ENCODE results near the gene NR3C2.

NR3C2 gene

GRCh38 chr4:148299337-148299736 lies 142.9 kb downstream of the NR3C2 start:
- Histone ChIP-seq H3K36me3 (ENCODE audit: insufficient read depth, low read length) (no peaks in the 10 kb centered on the region), H3F3A (ENCODE audit: insufficient read depth, low read length) (no peaks in the 10 kb centered on the region), H3K9me3 (ENCODE audit: low read length) (peaks cover 9% of the 10 kb centered on the region), H3K4me3 (ENCODE audit: low read depth, low read length, poor library complexity, severe bottlenecking) (no peak overlapping the region), H3K4me2 (ENCODE audit: low read length) (no peak overlapping the region), H3K9ac (ENCODE audit: low read length) (no peak overlapping the region), H3K79me2 (ENCODE audit: insufficient read depth, low read length) (no peaks in the 10 kb centered on the region), H3K9me2 (ENCODE audit: low read depth, low read length) (no peaks in the 10 kb centered on the region), H2AFZ (ENCODE audit: low read length) (no peak overlapping the region), H3K27ac (ENCODE audit: low read depth, low read length, poor library complexity, severe bottlenecking) (no peak overlapping the region), H3K27me3 (ENCODE audit: insufficient read depth, low read length) (no peaks in the 10 kb centered on the region), H4K20me1 (ENCODE audit: insufficient read depth, low read length) (no peaks in the 10 kb centered on the region), H3K4me1 (ENCODE audit: insufficient read depth, low read length, severe bottlenecking) (no peaks in the 10 kb centered on the region)
- TF ChIP-seq EZH2 (IDR thresholded peaks at IDR 0.05; ENCODE audit: borderline replicate concordance, low read length), result no peak
- TF ChIP-seq CTCF (IDR thresholded peaks at IDR 0.05; ENCODE audit: low read length), result no peak

- no peak overlapping the region for H3K4me2 ChIP-seq (ENCODE audit: low read length)
These were observed 145.7 kb downstream of the NR3C2 start for GRCh38 chr4:148296498-148296897.

GRCh38 chr4:148295642-148296041 lies 146.6 kb downstream of the NR3C2 start:
- 0 out of 2 replicates have a peak, but pooled peaks cover 4% of the 10 kb centered on the region for H3K9me3 ChIP-seq (ENCODE audit: low read length)
- no peaks in the 10 kb centered on the region for H4K20me1 ChIP-seq (ENCODE audit: insufficient read depth, low read length)
- no peaks in the 10 kb centered on the region for H3K9me2 ChIP-seq (ENCODE audit: low read depth, low read length)
- H3K27me3 ChIP-seq (ENCODE audit: insufficient read depth, low read length), result no peaks in the 10 kb centered on the region
- no peaks in the 10 kb centered on the region for H3K4me1 ChIP-seq (ENCODE audit: insufficient read depth, low read length, severe bottlenecking)
- H3K36me3 ChIP-seq (ENCODE audit: insufficient read depth, low read length), result no peaks in the 10 kb centered on the region
- no peaks in the 10 kb centered on the region for H3F3A ChIP-seq (ENCODE audit: insufficient read depth, low read length)
- no peak overlapping the region for H3K4me3 ChIP-seq (ENCODE audit: low read depth, low read length, poor library complexity, severe bottlenecking)
- no peak overlapping the region for H3K27ac ChIP-seq (ENCODE audit: low read depth, low read length, poor library complexity, severe bottlenecking)
- no peak overlapping the region for H3K4me2 ChIP-seq (ENCODE audit: low read length)
- no peak overlapping the region for H2AFZ ChIP-seq (ENCODE audit: low read length)
- no peaks in the 10 kb centered on the region for H3K79me2 ChIP-seq (ENCODE audit: insufficient read depth, low read length)
- no peak for TF ChIP-seq EZH2 (IDR thresholded peaks at IDR 0.05; ENCODE audit: borderline replicate concordance, low read length)
- no peak for TF ChIP-seq CTCF (IDR thresholded peaks at IDR 0.05; ENCODE audit: low read length)
- H3K9ac ChIP-seq (ENCODE audit: low read length), result no peak overlapping the region

More at GRCh38 chr4:148296498-148296897, 145.7 kb downstream of the NR3C2 start:
- no peak overlapping the region for H3K4me3 ChIP-seq (ENCODE audit: low read depth, low read length, poor library complexity, severe bottlenecking)
- H3K36me3 ChIP-seq (ENCODE audit: insufficient read depth, low read length), result no peaks in the 10 kb centered on the region
- no peaks in the 10 kb centered on the region for H3K4me1 ChIP-seq (ENCODE audit: insufficient read depth, low read length, severe bottlenecking)
- H3K27me3 ChIP-seq (ENCODE audit: insufficient read depth, low read length), result no peaks in the 10 kb centered on the region
- no peak overlapping the region for H3K27ac ChIP-seq (ENCODE audit: low read depth, low read length, poor library complexity, severe bottlenecking)
- TF ChIP-seq CTCF (IDR thresholded peaks at IDR 0.05; ENCODE audit: low read length) (no peak), EZH2 (IDR thresholded peaks at IDR 0.05; ENCODE audit: borderline replicate concordance, low read length) (no peak)
- no peak overlapping the region for H3K9ac ChIP-seq (ENCODE audit: low read length)
- no peaks in the 10 kb centered on the region for H3F3A ChIP-seq (ENCODE audit: insufficient read depth, low read length)
- H2AFZ ChIP-seq (ENCODE audit: low read length), result no peak overlapping the region
- no peaks in the 10 kb centered on the region for H3K79me2 ChIP-seq (ENCODE audit: insufficient read depth, low read length)
- H3K9me3 ChIP-seq (ENCODE audit: low read length), result peaks cover 9% of the 10 kb centered on the region
- H4K20me1 ChIP-seq (ENCODE audit: insufficient read depth, low read length), result no peaks in the 10 kb centered on the region
- H3K9me2 ChIP-seq (ENCODE audit: low read depth, low read length), result no peaks in the 10 kb centered on the region

Data from OCI-LY1 (cell line).